IMR-90 (cell line): ENCODE measurements around the gene KLF18. TPM values are rescaled to one million over a fixed set of nuclear protein-coding genes. Genes with fewer than 3 reads are reported as not detected.

Source experiments
- ATAC-seq: fragments of 200-7000 bp; cut with Tn5 transposase; 2 replicates; pipeline ENCODE4 v1.9.1; 2020; ENCODE audit warnings: low read depth, mild to moderate bottlenecking, moderate library complexity
- BruUV-seq: library from RNA; stranded (reverse); fragments of 400-500 nt; replicated peaks from 2 replicates; lab custom pipeline; 2021; lab: Mats Ljungman, UMichigan
- CTCF ChIA-PET: fragments of 300-600 bp; formaldehyde crosslinking; extraction: SDS; loops from one replicate; lab custom pipeline; 2021; ENCODE audit warnings: antibody characterized with exemption; lab: Yijun Ruan, JAX
- POLR2A ChIA-PET: fragments of 300-600 bp; sonication (Branson Sonifier 250); formaldehyde crosslinking; loops from one replicate; lab custom pipeline; 2022; ENCODE audit warnings: antibody characterized with exemption; ENCODE audit not compliant: unreplicated experiment; lab: Charles Lee
- DNase-seq: peaks from one replicate; pipeline ENCODE4 v3.0.0; 2013
- H2AFZ ChIP-seq: replicated peaks from 2 replicates; pipeline ENCODE3; 2013; ENCODE audit warnings: low read length, mild to moderate bottlenecking; ENCODE audit not compliant: poor library complexity
- H2AK5ac ChIP-seq: 2 replicates; pipeline ENCODE4 v1.6.1; 2013; ENCODE audit warnings: low read depth, low read length, inconsistent platforms
- H2AK9ac ChIP-seq: replicated peaks from 2 replicates; pipeline ENCODE3; 2013; ENCODE audit warnings: mild to moderate bottlenecking, low read depth, low read length, moderate library complexity; ENCODE audit not compliant: poor library complexity
- H2BK120ac ChIP-seq: 2 replicates; pipeline ENCODE4 v1.6.1; 2013; ENCODE audit warnings: low read depth, low read length, inconsistent platforms
- H2BK15ac ChIP-seq: 3 replicates; pipeline ENCODE4 v1.6.1; 2013; ENCODE audit warnings: low read depth, low read length, inconsistent platforms
- H2BK20ac ChIP-seq: 2 replicates; pipeline ENCODE4 v1.6.1; 2013; ENCODE audit warnings: low read depth, mild to moderate bottlenecking, inconsistent platforms, low read length, moderate library complexity
- H2BK5ac ChIP-seq: 2 replicates; pipeline ENCODE4 v1.6.1; 2013; ENCODE audit warnings: mild to moderate bottlenecking, low read depth, low read length, inconsistent platforms; ENCODE audit not compliant: poor library complexity, severe bottlenecking
- H3K14ac ChIP-seq: replicated peaks from 2 replicates; pipeline ENCODE4 v1.6.1; 2013; ENCODE audit warnings: low read depth, low read length, inconsistent platforms
- H3K18ac ChIP-seq: 2 replicates; pipeline ENCODE4 v1.6.1; 2013; ENCODE audit warnings: low read depth, low read length, control low read depth
- H3K23ac ChIP-seq: 2 replicates; pipeline ENCODE4 v1.6.1; 2013; ENCODE audit warnings: low read depth, low read length, inconsistent platforms
- H3K27ac ChIP-seq: 2 replicates; pipeline ENCODE4 v1.5.1; 2013; ENCODE audit warnings: mild to moderate bottlenecking, control low read depth, low read length; ENCODE audit not compliant: insufficient read depth
- H3K27me3 ChIP-seq: 2 replicates; pipeline ENCODE4 v1.6.1; 2013; ENCODE audit warnings: low read length; ENCODE audit not compliant: control insufficient read depth, insufficient read depth
- H3K36me3 ChIP-seq: 2 replicates; pipeline ENCODE4 v1.6.1; 2013; ENCODE audit warnings: low read length, mixed read lengths; ENCODE audit not compliant: control insufficient read depth, insufficient read depth
- H3K4ac ChIP-seq: 2 replicates; pipeline ENCODE4 v1.6.1; 2013; ENCODE audit warnings: low read depth, low read length, inconsistent platforms
- H3K4me1 ChIP-seq: 2 replicates; pipeline ENCODE4 v1.6.1; 2013; ENCODE audit warnings: low read length, mixed read lengths; ENCODE audit not compliant: control insufficient read depth, insufficient read depth
- H3K4me2 ChIP-seq: 2 replicates; pipeline ENCODE4 v1.6.1; 2013; ENCODE audit warnings: low read depth, mild to moderate bottlenecking, control low read depth, low read length, moderate library complexity
- H3K4me3 ChIP-seq: 2 replicates; pipeline ENCODE4 v1.5.1; 2013; ENCODE audit warnings: low read depth, mild to moderate bottlenecking, control low read depth, low read length, moderate library complexity; ENCODE audit not compliant: insufficient read depth
- H3K56ac ChIP-seq: 2 replicates; pipeline ENCODE4 v1.6.1; 2013; ENCODE audit warnings: low read length, inconsistent platforms; ENCODE audit not compliant: insufficient read depth; ENCODE audit errors: extremely low read depth
- H3K79me1 ChIP-seq, 2 experiments: 2 replicates each; pipeline ENCODE4 v1.6.1; 2013; ENCODE audit warnings: low read length in 2 of 2, inconsistent platforms in 1 of 2, low read depth in 1 of 2
- H3K9ac ChIP-seq: 2 replicates; pipeline ENCODE4 v1.6.1; 2013; ENCODE audit warnings: low read depth, low read length, control low read depth
- H3K9me1 ChIP-seq: 2 replicates; pipeline ENCODE4 v1.6.1; 2013; ENCODE audit warnings: low read length, inconsistent platforms; ENCODE audit not compliant: insufficient read depth
- H3K9me3 ChIP-seq: 2 replicates; pipeline ENCODE4 v1.6.1; 2013; ENCODE audit warnings: low read length; ENCODE audit not compliant: control insufficient read depth, insufficient read depth
- H4K20me1 ChIP-seq: 2 replicates; pipeline ENCODE4 v1.6.1; 2013; ENCODE audit warnings: low read length, inconsistent platforms; ENCODE audit not compliant: insufficient read depth
- H4K5ac ChIP-seq: 2 replicates; pipeline ENCODE4 v1.6.1; 2013; ENCODE audit warnings: mild to moderate bottlenecking, low read depth, low read length, control low read depth
- H4K8ac ChIP-seq, 2 experiments: 2 replicates each; pipeline ENCODE4 v1.6.1; 2013; ENCODE audit warnings: low read depth in 2 of 2, low read length in 2 of 2, control low read depth in 1 of 2, inconsistent platforms in 1 of 2
- H4K91ac ChIP-seq: 2 replicates; pipeline ENCODE4 v1.6.1; 2013; ENCODE audit warnings: low read depth, low read length, inconsistent platforms; ENCODE audit not compliant: insufficient read depth
- BHLHE40 ChIP-seq: fragments of 150-350 bp; IDR thresholded peaks from 2 replicates; pipeline ENCODE4 v1.6.1; 2016; ENCODE audit warnings: mild to moderate bottlenecking, low read depth, low read length
- CEBPB ChIP-seq: IDR thresholded peaks from 2 replicates; pipeline ENCODE4 v1.6.1; 2012; ENCODE audit warnings: low read depth, low read length, improper control_type of control experiment
- CHD1 ChIP-seq: IDR thresholded peaks from 2 replicates; pipeline ENCODE4 v1.6.1; 2012; ENCODE audit warnings: low read depth, low read length, improper control_type of control experiment
- ELK1 ChIP-seq: fragments of 150-350 bp; IDR thresholded peaks from 2 replicates; pipeline ENCODE4 v1.6.1; 2016; ENCODE audit warnings: low read depth, mild to moderate bottlenecking, low read length, moderate library complexity, borderline replicate concordance
- FOS ChIP-seq: fragments of 150-350 bp; IDR thresholded peaks from 2 replicates; pipeline ENCODE4 v1.6.1; 2016; ENCODE audit warnings: low read depth, low read length
- MAFK ChIP-seq: IDR thresholded peaks from 2 replicates; pipeline ENCODE4 v1.6.1; 2012; ENCODE audit warnings: low read depth, low read length, improper control_type of control experiment
- MAZ ChIP-seq: IDR thresholded peaks from 2 replicates; pipeline ENCODE4 v1.6.1; 2012; ENCODE audit warnings: low read depth, mild to moderate bottlenecking, low read length, improper control_type of control experiment, moderate library complexity, borderline replicate concordance
- MXI1 ChIP-seq: IDR thresholded peaks from 2 replicates; pipeline ENCODE4 v1.6.1; 2012; ENCODE audit warnings: low read depth, mild to moderate bottlenecking, low read length, moderate library complexity, borderline replicate concordance
- NFE2L2 ChIP-seq: fragments of 150-350 bp; IDR thresholded peaks from 2 replicates; pipeline ENCODE4 v1.6.1; 2016; ENCODE audit warnings: low read depth, mild to moderate bottlenecking, low read length
- POLR2A ChIP-seq: IDR thresholded peaks from 2 replicates; pipeline ENCODE4 v1.6.1; 2012; ENCODE audit warnings: mild to moderate bottlenecking, low read depth, low read length
- RAD21 ChIP-seq: IDR thresholded peaks from 2 replicates; pipeline ENCODE4 v1.6.1; 2012; ENCODE audit warnings: low read length, improper control_type of control experiment
- RCOR1 ChIP-seq: IDR thresholded peaks from 2 replicates; pipeline ENCODE4 v1.6.1; 2012; ENCODE audit warnings: mild to moderate bottlenecking, low read length, improper control_type of control experiment; ENCODE audit not compliant: insufficient replicate concordance
- RFX5 ChIP-seq: IDR thresholded peaks from 2 replicates; pipeline ENCODE4 v1.8.0; 2012; ENCODE audit warnings: low read depth, mild to moderate bottlenecking, low read length, moderate library complexity
- SMC3 ChIP-seq: fragments of 150-350 bp; IDR thresholded peaks from 2 replicates; pipeline ENCODE4 v1.6.1; 2016; ENCODE audit warnings: low read depth, mild to moderate bottlenecking, antibody characterized with exemption, low read length, moderate library complexity
- USF2 ChIP-seq: fragments of 150-350 bp; IDR thresholded peaks from 2 replicates; pipeline ENCODE4 v1.6.1; 2017; ENCODE audit warnings: mild to moderate bottlenecking, antibody characterized with exemption, low read length, low read depth
- WGBS, 2 experiments: methylation state at CpG; one replicate each; pipeline versions ENCODE4 v1.1.5 to v1.1.7; 2013; ENCODE audit warnings: missing lambda C conversion rate in 2 of 2; ENCODE audit not compliant: insufficient read length in 1 of 2; ENCODE audit errors: extremely low coverage in 2 of 2; 5-methylcytosine and 5-hydroxymethylcytosine counted together
- dilution Hi-C: fragments of 300-500 bp; cut with HindIII; formaldehyde crosslinking; loops from one replicate; pipeline ENCODE4 v1.14.3; 2018; ENCODE audit warnings: low sequenced_read_pairs; ENCODE audit not compliant: unreplicated experiment
- in situ Hi-C: fragments of 300-500 bp; cut with MboI; formaldehyde crosslinking; loops from 3 replicates; pipeline ENCODE4 v1.14.3; 2019; ENCODE audit warnings: low sequenced_read_pairs, inconsistent platforms, mixed read lengths
- intact Hi-C: fragments of 100-400 bp; cut with micrococcal nuclease; formaldehyde crosslinking; loops from 2 replicates; pipeline ENCODE4 v1.10.0; 2022
- polyA plus RNA-seq, 3 experiments: library from polyadenylated mRNA; depleted of rRNA; stranded (reverse); fragments of >200 nt; gene quantifications; 2 replicates each; pipeline ENCODE4 v1.2.3, GENCODE V29; 2012; ENCODE audit warnings: low replicate concordance in 1 of 3
- total RNA-seq: library from RNA; depleted of rRNA; stranded (reverse); fragments of >200 nt; gene quantifications from 2 replicates; pipeline ENCODE4 v1.2.3, GENCODE V29; 2012
- TF ChIP-seq, protein P1 (sequence below): conservative IDR thresholded peaks from 2 replicates; pipeline ENCODE4 v1.5.1; 2012; ENCODE audit warnings: mild to moderate bottlenecking, low read depth, low read length, improper control_type of control experiment

Gene KLF18
- total and polyA plus RNA-seq, 2 of the 4 experiments (the other 2 are of a cell fraction) = not detected

DNA sequence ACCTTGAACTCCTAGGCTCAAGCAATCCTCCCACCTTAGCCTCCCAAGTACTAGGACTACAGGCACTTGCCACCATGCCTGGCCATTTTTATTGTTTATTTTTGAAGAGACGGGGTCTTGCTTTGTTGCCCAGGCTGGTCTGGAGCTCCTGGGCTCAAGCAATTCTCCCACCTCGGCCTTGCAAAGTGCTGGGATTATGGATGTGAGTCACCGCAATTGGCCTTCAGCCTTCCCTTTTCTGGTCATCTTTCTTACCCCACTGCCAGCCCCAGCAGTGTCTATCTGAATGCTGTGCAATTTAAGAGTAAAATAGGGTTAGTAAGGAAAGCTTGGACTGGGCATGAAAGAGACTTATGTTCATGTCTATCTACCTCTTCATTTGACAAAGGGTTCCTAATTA lies 28.9 kb downstream of the KLF18 start:
- no peak overlapping the region for H2BK5ac ChIP-seq
- POLR2A ChIA-PET = no interaction called here
- no peaks in the 10 kb centered on the region for H3K27me3 ChIP-seq
- H3K9ac ChIP-seq = no peak overlapping the region
- H2AK5ac ChIP-seq = no peak overlapping the region
- no peaks in the 10 kb centered on the region for H3K36me3 ChIP-seq
- no peak overlapping the region for H4K5ac ChIP-seq
- no peaks in the 10 kb centered on the region for H3K79me1 ChIP-seq
- no peak overlapping the region for H2AFZ ChIP-seq
- dilution Hi-C loops = no loop called here
- no peak overlapping the region for H3K4ac ChIP-seq
- intact Hi-C loops = no loop called here
- in situ Hi-C loops = no loop called here
- no peak overlapping the region for H4K8ac ChIP-seq
- no peaks in the 10 kb centered on the region for H4K20me1 ChIP-seq
- no peak overlapping the region for H3K56ac ChIP-seq
- H3K14ac ChIP-seq = no peak overlapping the region
- H2AK9ac ChIP-seq = no peak overlapping the region
- H3K18ac ChIP-seq = no peak overlapping the region
- no peak overlapping the region for H2BK20ac ChIP-seq
- no peak overlapping the region for H3K23ac ChIP-seq
- CTCF ChIA-PET = interaction anchor here (2.2 kb wide), 1 partner anchor 9 kb away, joined by 9 read pairs; no protein-coding TSS in a partner anchor
- no peak overlapping the region for H4K91ac ChIP-seq
- ATAC-seq (no peak), DNase-seq (peak; percentile 13)
- no peaks in the 10 kb centered on the region for H3K4me1 ChIP-seq
- no peak overlapping the region for H3K27ac ChIP-seq
- no peak overlapping the region for H2BK15ac ChIP-seq
- H3K9me1 ChIP-seq = no peaks in the 10 kb centered on the region
- BruUV-seq = no TSS peak
- no peak overlapping the region for H2BK120ac ChIP-seq
- no peaks in the 10 kb centered on the region for H3K9me3 ChIP-seq
- H3K4me2 ChIP-seq = no peak overlapping the region
- no CpG with 5 or more reads among the region's 3 CpGs for WGBS, 2 experiments
- H3K4me3 ChIP-seq = no peak overlapping the region
- TF ChIP-seq ELK1 (no peak), POLR2A (no peak), RAD21 (no peak), NFE2L2 (no peak), MXI1 (no peak), BHLHE40 (no peak), SMC3 (no peak), CHD1 (no peak), CEBPB (no peak), RCOR1 (no peak), MAFK (no peak), FOS (no peak), MAZ (no peak), RFX5 (no peak), USF2 (no peak)
- TF ChIP-seq, protein P1, sequence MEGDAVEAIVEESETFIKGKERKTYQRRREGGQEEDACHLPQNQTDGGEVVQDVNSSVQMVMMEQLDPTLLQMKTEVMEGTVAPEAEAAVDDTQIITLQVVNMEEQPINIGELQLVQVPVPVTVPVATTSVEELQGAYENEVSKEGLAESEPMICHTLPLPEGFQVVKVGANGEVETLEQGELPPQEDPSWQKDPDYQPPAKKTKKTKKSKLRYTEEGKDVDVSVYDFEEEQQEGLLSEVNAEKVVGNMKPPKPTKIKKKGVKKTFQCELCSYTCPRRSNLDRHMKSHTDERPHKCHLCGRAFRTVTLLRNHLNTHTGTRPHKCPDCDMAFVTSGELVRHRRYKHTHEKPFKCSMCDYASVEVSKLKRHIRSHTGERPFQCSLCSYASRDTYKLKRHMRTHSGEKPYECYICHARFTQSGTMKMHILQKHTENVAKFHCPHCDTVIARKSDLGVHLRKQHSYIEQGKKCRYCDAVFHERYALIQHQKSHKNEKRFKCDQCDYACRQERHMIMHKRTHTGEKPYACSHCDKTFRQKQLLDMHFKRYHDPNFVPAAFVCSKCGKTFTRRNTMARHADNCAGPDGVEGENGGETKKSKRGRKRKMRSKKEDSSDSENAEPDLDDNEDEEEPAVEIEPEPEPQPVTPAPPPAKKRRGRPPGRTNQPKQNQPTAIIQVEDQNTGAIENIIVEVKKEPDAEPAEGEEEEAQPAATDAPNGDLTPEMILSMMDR = no peak
